ENCODE results near the gene BTN1A1. TPM values are rescaled to one million over a fixed set of nuclear protein-coding genes. Genes with fewer than 3 reads are reported as not detected.

Gene BTN1A1
- total and polyA plus RNA-seq, 2 donors (not counting 1 experiment from before 2014, with no cell fraction given) = not detected

DNA sequence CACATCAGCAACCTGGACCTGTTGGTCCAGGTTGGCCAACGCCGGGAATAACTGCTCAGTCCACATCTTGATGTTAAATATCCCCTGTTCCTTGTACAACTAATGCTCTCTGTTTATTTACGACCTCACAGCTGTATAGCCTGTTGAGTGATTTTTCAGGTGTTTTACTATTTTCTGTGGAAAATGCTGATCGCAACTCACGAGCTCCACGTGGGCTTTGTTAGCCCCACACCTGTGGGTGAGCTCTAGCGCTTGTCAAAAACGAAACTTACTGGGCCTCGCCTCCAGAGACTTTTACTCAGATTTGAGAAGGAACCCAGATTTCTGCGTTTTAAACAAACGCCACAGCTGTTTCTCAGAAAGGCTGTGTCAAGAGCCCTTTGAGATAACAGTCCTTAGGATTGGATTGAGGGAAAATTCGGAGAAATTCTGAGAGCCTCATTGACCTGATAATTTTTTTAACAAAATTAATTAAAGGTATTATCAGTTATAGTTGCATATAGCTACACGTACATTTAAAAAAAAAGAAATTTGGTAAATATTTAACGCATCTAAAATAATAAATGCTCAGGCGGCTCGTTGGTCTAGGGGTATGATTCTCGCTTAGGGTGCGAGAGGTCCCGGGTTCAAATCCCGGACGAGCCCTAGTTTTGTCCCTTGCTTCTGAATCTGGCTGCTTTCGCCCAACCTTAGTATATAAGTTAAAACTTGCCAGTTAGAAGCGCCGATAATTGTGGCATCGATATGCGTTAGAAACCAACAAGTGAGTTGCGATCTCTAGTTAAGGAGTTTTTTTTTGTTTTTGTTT is 54.8 kb downstream of the BTN1A1 start:
- Histone ChIP-seq H3K36me3 (ENCODE audit: control insufficient read depth, insufficient read depth, low read length) (no peaks in the 10 kb centered on the region), H3K4me3 (replicated peaks in 1 of 4; ENCODE audit: control extremely low read depth in 1 of 4, insufficient read depth in 1 of 4, low read depth in 3 of 4, low read length in 4 of 4) (peak overlapping the region; percentile 33 to 82 (median 45)), H4K20me1 (ENCODE audit: control insufficient read depth, extremely low read depth, insufficient read depth, low read length) (no peaks in the 10 kb centered on the region), H3K4me1 (ENCODE audit: control insufficient read depth, extremely low read depth, insufficient read depth, low read length) (no peaks in the 10 kb centered on the region), H2AFZ (ENCODE audit: low read length) (no peak overlapping the region), H3K9me3 (ENCODE audit: control insufficient read depth, insufficient read depth, low read depth, low read length) (no peaks in the 10 kb centered on the region), H3K27me3 (ENCODE audit: control insufficient read depth, insufficient read depth, low read length) (no peaks in the 10 kb centered on the region), H3K9ac (ENCODE audit: insufficient read depth, low read length) (no peak overlapping the region), H3K79me2 (ENCODE audit: control insufficient read depth, insufficient read depth, low read length) (no peaks in the 10 kb centered on the region), H3K4me2 (ENCODE audit: extremely low read depth, insufficient read depth, low read length) (peak overlapping the region; percentile 65), H3K27ac (ENCODE audit: insufficient read depth, low read length) (peak overlapping the region; percentile 15)
- peak; percentile 62 to 67 for DNase-seq (ENCODE audit: low read depth in 2 of 2)
- TF ChIP-seq, protein P1, sequence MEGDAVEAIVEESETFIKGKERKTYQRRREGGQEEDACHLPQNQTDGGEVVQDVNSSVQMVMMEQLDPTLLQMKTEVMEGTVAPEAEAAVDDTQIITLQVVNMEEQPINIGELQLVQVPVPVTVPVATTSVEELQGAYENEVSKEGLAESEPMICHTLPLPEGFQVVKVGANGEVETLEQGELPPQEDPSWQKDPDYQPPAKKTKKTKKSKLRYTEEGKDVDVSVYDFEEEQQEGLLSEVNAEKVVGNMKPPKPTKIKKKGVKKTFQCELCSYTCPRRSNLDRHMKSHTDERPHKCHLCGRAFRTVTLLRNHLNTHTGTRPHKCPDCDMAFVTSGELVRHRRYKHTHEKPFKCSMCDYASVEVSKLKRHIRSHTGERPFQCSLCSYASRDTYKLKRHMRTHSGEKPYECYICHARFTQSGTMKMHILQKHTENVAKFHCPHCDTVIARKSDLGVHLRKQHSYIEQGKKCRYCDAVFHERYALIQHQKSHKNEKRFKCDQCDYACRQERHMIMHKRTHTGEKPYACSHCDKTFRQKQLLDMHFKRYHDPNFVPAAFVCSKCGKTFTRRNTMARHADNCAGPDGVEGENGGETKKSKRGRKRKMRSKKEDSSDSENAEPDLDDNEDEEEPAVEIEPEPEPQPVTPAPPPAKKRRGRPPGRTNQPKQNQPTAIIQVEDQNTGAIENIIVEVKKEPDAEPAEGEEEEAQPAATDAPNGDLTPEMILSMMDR (conservative IDR thresholded peaks at IDR 0.05 in 1 of 2, IDR thresholded peaks at IDR 0.05 in 1 of 2; ENCODE audit: low read depth in 1 of 2, low read length in 2 of 2) = no peak
- TF ChIP-seq EZH2 (IDR thresholded peaks at IDR 0.05; ENCODE audit: low read length, missing control alignments) = no peak

DNA sequence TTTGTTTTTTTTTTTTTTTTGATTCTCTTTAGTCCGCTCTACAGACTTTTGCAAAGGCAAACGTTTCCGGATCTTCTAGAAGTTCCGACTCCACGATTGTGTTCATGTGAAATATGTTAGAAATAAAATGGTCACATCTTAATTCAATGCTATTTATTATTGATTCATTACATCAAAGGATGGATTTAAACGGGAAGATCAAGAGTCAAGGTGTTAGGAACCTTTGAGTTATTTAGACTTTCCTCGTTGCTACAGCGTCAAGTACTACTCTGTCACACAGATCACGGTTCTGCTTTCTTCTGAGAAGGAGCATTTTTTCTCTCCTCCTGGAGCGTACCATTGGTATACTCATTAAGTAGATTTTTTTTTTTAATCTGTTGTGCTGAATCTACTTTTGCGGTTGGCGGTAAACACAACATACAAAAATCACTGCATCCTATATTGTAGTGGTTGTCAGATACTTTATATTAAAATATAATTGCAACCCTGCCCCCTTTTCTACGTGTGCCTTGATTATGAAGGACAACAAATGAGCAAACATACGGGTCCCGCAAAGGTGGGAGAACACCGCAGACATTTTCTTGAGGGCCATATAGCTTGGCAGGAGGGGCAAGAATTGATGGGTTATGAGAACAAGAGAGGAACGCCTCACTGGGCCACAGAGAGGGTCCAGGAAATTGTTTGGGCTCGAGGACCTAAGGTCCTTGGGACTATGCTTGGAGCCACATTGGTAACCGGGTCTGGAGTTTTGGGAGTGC is 55.6 kb downstream of the BTN1A1 start:
- Histone ChIP-seq H3K27me3 (ENCODE audit: control insufficient read depth, insufficient read depth, low read length) (no peaks in the 10 kb centered on the region), H4K20me1 (ENCODE audit: control insufficient read depth, extremely low read depth, insufficient read depth, low read length) (no peaks in the 10 kb centered on the region), H3K4me3 (replicated peaks in 1 of 4; ENCODE audit: control extremely low read depth in 1 of 4, insufficient read depth in 1 of 4, low read depth in 3 of 4, low read length in 4 of 4) (peak overlapping the region; percentile 12 to 82 (median 38)), H3K4me2 (ENCODE audit: extremely low read depth, insufficient read depth, low read length) (peak overlapping the region; percentile 62), H3K36me3 (ENCODE audit: control insufficient read depth, insufficient read depth, low read length) (no peaks in the 10 kb centered on the region), H3K27ac (ENCODE audit: insufficient read depth, low read length) (no peak overlapping the region), H3K4me1 (ENCODE audit: control insufficient read depth, extremely low read depth, insufficient read depth, low read length) (no peaks in the 10 kb centered on the region), H3K79me2 (ENCODE audit: control insufficient read depth, insufficient read depth, low read length) (no peaks in the 10 kb centered on the region), H3K9ac (ENCODE audit: insufficient read depth, low read length) (no peak overlapping the region), H3K9me3 (ENCODE audit: control insufficient read depth, insufficient read depth, low read depth, low read length) (no peaks in the 10 kb centered on the region), H2AFZ (ENCODE audit: low read length) (no peak overlapping the region)
- peak in 1 of 2 donors; percentile 50 for DNase-seq (ENCODE audit: low read depth in 2 of 2)
- TF ChIP-seq, protein P1 (conservative IDR thresholded peaks at IDR 0.05 in 1 of 2, IDR thresholded peaks at IDR 0.05 in 1 of 2; ENCODE audit: low read depth in 1 of 2, low read length in 2 of 2) = no peak
- TF ChIP-seq EZH2 (IDR thresholded peaks at IDR 0.05; ENCODE audit: low read length, missing control alignments) = no peak
